ENCODE measurements around the gene MZF1.
A peak's percentile ranks its signal among the peaks of the same experiment; 100 is the strongest.
"Not testable (repeated sequence)": the region's sequence is repeated elsewhere in the genome, so short reads cannot be mapped to it uniquely, and the experiment has no call there.

MZF1 gene

GRCh38 chr19:58572818-58573657 lies at the start of gene MZF1:
MZF1 (minus strand) TSS chr19:58573335; CDS start chr19:58571389, 1,946 bp downstream.
- ATAC-seq: peak; percentile 72 to 77

GRCh38 chr19:58607213-58607612 lies 34.1 kb upstream of the MZF1 start:
- ATAC-seq: not testable (repeated sequence)

GRCh38 chr19:58606251-58606896 lies 33.2 kb upstream of the MZF1 start:
- ATAC-seq: not testable (repeated sequence)

- no peak for ATAC-seq
These were observed 13.1 kb upstream of the MZF1 start for GRCh38 chr19:58586133-58586765.

- ATAC-seq: no peak
These were observed 12.5 kb upstream of the MZF1 start for GRCh38 chr19:58585442-58586132.

GRCh38 chr19:58584498-58585441 lies 11.6 kb upstream of the MZF1 start:
- no peak for ATAC-seq

GRCh38 chr19:58582985-58583384 lies 9.8 kb upstream of the MZF1 start:
- no peak for ATAC-seq

GRCh38 chr19:58581227-58582141 lies 8.3 kb upstream of the MZF1 start:
- ATAC-seq: peak; percentile 94 to 97

GRCh38 chr19:58579473-58580142 lies 6.5 kb upstream of the MZF1 start:
- no peak for ATAC-seq

GRCh38 chr19:58578012-58578925 lies 5.1 kb upstream of the MZF1 start:
- ATAC-seq: peak in 1 of 2 donors; percentile 16

- ATAC-seq: not testable (repeated sequence)
These were observed 4.4 kb upstream of the MZF1 start for GRCh38 chr19:58577581-58577980.

- ATAC-seq: peak; percentile 34 to 37
These were observed 2.3 kb upstream of the MZF1 start for GRCh38 chr19:58575183-58576041.

- ATAC-seq: no peak
These were observed 576 bp upstream of the MZF1 start for GRCh38 chr19:58573658-58574164.

- no peak for ATAC-seq
These were observed 913 bp downstream of the MZF1 start for GRCh38 chr19:58572026-58572817.

- ATAC-seq: no peak
These were observed 1.6 kb downstream of the MZF1 start for GRCh38 chr19:58571575-58571947.

GRCh38 chr19:58570770-58571574 lies 2.2 kb downstream of the MZF1 start:
- ATAC-seq: no peak

Data from activated CD4-positive, CD25-positive, alpha-beta regulatory T cell treated with anti-CD3 and anti-CD28 coated beads, Interleukin-2, amount 50 U/mL, for 24 hours (primary cell).